ENCODE results near the gene C1R.

The C1R gene

DNA sequence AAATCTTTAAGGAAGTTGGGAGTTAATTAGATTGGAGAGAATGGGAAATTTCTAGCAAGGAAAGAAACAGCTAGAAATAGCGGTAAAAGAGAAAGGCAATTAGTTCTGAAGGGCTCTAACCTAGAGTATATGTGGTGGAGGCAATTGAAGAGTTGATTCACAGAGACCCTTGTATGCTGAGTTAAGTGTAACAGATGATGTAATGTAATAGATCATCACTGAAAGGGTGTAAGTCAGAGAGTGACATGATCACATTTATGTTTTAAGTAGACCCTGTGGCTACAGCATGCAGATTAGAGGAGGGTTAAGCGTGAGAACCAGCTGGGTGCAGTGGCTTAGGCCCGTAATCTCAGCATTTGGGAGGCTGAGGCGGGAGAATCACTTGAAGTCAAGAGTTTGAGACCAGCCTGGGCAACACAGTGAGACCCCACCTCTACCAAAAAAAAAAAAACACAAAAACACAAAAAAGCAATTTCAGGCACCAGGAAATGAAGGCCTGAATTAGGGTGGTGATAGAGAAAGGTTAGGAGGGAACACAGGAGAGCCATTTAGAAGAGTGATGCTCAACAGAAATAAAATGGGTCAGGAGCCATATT, 33.5 kb upstream of the C1R start:
- TF ChIP-seq, protein P1, sequence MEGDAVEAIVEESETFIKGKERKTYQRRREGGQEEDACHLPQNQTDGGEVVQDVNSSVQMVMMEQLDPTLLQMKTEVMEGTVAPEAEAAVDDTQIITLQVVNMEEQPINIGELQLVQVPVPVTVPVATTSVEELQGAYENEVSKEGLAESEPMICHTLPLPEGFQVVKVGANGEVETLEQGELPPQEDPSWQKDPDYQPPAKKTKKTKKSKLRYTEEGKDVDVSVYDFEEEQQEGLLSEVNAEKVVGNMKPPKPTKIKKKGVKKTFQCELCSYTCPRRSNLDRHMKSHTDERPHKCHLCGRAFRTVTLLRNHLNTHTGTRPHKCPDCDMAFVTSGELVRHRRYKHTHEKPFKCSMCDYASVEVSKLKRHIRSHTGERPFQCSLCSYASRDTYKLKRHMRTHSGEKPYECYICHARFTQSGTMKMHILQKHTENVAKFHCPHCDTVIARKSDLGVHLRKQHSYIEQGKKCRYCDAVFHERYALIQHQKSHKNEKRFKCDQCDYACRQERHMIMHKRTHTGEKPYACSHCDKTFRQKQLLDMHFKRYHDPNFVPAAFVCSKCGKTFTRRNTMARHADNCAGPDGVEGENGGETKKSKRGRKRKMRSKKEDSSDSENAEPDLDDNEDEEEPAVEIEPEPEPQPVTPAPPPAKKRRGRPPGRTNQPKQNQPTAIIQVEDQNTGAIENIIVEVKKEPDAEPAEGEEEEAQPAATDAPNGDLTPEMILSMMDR (IDR thresholded peaks at IDR 0.05): no peak

DNA sequence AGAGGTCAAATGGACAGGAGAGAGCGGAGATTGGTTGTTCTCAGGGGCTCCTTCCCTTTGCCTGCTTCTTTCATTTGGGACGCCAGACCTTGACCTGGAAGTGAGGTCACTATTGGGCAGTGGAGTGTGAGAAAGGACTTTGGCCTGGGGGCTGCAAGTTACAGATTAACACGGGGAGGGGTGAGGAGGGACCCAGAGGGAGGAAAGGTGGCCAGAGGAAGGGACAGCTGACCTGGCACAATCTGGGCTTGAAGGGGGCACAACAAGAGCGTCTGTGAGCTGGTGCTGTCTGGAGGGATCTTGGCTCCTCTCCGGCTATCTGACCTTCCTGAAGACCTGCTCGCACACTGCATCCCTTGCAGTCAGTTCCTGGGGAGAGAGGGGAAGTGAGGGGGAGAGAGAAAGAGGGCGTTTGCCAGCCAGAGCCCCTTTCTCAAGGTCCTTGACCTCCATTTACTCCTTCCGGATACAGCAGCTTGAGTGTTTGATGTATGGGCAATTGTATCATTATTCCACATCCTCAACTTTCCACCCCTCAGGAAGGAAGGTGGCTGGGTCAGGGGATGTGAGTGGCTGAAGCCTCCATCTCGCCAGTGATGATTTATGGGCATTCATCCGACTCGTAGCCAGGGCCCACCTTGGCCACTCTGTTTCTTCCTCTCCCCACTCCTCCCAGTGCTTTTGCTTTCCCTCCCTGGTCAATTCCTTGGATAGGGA, 31.7 kb upstream of the C1R start:
- TF ChIP-seq, protein P1 (IDR thresholded peaks at IDR 0.05): no peak

DNA sequence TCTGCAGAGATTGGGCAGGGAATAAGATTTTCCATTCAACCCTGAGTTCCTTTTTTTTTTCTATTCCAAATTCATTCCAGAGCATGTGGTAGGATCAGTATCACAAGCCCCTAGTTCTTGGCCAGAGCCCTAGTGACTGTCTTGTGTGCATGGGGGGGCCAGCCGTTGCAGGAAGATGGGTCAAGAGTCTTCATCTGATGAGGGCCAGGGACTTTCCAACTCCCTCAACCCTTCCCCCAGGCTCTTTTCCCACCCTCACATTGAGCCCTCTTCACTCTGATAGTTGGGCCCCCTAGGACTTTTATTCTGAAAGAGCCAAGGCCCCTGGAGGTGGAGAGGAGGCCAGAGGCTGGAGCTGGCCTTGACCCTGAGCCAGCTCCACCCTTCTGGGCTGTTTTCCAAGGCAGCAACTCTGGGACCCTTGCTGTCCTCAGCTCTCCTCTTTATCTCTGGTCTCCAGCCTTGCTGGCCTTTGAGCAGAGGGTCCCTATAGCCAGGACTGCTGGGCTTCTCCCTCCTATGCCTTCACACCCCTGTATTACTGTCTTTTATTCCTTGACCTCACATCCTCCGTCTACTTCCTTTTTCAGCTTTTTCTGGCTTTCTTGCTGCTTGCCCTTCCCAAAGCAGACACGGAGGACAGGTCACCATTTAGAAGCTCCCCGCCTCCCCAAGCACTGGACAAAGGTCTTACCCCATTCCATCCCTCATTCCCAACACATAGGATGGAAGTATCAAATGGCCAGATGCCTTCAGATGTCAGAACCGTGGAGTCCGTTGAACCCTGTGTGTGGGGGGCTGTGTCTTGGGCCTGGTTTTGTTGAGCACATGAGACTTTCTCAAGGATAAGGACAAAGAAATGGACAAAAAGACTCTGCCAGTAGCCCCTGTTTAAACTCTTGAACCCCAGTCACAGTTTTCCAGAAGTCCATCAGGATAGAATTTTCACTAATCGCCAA, 30.8 kb upstream of the C1R start:
- TF ChIP-seq, protein P1 (IDR thresholded peaks at IDR 0.05): no peak

DNA sequence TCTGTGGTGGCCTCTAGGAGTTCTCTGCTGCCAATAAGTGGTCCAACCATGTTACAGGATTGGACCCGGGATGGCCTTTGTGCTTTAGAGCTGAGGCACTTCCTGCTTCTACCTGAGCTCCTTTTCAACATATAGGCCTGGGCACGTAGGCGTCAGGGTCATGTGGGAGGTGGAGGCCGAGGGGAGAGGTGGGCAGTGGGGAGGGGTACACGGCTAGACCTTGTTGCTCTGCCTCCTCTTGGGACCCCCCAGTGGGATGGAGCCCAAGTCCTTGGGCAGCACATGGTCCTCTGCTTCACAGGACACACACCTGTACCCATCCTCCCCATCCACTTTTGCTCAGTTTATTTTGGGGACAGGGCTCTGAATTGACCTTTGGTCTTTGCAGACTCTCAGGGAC, 29.1 kb upstream of the C1R start:
- TF ChIP-seq, protein P1 (IDR thresholded peaks at IDR 0.05): no peak

DNA sequence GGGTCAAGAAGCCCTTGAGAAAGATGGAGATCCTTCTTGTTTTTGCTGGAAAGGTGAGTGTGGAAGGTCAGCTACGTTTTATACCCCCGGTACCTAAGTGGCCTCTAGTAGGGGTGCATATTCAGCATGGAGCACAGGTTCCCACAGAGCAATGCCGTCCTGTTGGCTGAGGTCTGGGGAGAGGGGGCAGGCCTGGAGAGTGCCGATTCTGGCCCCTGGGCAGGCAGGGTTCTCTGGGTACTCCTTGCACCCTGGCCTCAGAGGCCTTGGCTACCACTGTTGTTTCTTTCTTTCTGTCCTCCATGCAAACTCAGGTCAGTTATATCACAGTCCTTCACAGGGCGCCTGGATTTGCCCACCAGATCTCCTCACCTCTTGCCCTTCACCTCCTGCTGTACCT, 27.9 kb upstream of the C1R start:
- TF ChIP-seq, protein P1 (IDR thresholded peaks at IDR 0.05): no peak

DNA sequence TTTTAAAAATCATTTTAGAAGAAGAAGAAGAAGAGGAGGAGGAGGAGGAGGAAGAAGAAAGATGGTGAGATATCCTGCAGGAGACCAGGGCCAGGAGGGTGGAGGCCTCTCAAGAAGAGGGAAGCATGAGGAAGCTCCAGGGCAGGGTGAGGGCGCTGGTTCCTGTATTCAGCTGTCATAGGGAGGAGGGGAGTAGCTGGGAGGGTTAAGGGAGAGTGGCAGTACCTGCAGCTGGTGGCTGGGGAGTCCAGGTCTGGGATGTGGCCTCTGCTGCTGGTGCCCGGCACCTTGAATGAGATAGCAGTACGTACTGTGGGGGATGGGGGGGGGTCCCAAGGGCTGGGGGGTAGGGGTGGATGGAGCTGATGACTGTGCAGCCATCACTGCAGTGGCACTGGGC, 26.6 kb upstream of the C1R start:
- TF ChIP-seq, protein P1 (IDR thresholded peaks at IDR 0.05): no peak

DNA sequence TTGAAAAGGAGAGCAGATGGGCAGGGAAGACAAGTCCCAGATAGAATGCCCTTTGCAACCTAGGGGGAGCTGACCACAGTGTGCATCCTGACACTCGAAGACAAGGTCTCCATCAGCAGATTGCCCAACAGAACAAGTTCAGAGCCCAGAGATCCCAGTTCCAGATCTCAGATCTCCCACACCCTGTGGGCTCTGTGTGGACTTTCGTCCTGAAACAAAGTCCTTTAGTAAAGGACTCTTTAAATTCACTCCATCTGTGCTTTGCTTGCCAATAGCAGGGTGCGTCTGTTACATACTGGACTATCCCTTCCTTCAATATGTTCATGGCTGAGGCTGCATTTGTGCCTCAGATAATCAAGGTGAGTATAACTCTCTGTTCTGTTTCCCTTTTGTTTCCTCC, 25.4 kb upstream of the C1R start:
- TF ChIP-seq, protein P1 (IDR thresholded peaks at IDR 0.05): no peak

Measured in LNCAP (cell line).